Vein endothelial cell (primary cell): Measurements from ENCODE around the gene PSME3IP1. TPM values are rescaled to one million over a fixed set of nuclear protein-coding genes. Genes with fewer than 3 reads are reported as not detected.

ENCODE experiments used
- total RNA-seq: library from RNA; depleted of rRNA; stranded (reverse); fragments of >200 nt; gene quantifications from 2 replicates; pipeline ENCODE4 v1.2.3, GENCODE V29; 2012

PSME3IP1 gene, protein sequence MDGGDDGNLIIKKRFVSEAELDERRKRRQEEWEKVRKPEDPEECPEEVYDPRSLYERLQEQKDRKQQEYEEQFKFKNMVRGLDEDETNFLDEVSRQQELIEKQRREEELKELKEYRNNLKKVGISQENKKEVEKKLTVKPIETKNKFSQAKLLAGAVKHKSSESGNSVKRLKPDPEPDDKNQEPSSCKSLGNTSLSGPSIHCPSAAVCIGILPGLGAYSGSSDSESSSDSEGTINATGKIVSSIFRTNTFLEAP
- total RNA-seq, result 78.7 and 108 TPM in 2 replicates

DNA sequence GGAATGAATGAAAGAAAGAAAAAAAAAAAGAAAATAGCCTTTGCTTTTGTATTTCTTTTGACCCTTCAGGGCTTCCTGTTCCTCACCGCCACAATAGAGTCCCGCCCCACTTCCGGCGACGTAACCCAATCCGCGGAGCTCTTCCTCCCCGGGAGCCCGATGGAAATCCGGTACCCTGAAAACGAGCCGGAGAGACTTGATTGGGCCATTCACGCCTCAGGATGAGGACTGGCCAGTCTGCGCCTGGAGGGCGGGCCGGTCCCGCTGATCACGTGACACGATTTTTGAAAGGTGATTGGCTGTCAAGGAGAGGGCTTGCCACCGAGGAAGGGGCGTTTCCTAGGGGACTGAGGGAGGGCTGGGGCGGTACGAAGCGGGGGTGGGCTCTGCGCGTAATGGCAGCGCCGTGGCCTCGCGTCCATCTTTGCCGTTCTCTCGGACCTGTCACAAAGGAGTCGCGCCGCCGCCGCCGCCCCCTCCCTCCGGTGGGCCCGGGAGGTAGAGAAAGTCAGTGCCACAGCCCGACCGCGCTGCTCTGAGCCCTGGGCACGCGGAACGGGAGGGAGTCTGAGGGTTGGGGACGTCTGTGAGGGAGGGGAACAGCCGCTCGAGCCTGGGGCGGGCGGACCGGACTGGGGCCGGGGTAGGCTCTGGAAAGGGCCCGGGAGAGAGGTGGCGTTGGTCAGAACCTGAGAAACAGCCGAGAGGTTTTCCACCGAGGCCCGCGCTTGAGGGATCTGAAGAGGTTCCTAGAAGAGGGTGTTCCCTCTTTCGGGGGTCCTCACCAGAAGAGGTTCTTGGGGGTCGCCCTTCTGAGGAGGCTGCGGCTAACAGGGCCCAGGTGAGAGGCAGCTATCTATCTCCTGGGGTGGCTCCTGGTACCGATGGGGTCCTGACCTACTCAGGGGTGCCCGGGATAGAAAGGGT lies at the start of gene PSME3IP1, which contains the start of gene RSPRY1:
Gene PSME3IP1, minus strand, starts transcription at position 95 of the 927 bp plus-strand sequence. CDS start 12,185 bp downstream, outside the sequence.
Gene RSPRY1, plus strand, starts transcription at position 385 of the 927 bp plus-strand sequence. CDS start 18,330 bp downstream, outside the sequence.

Other genes with a start within 250 kb of the PSME3IP1 start
- gene CETP, start 224.1 kb downstream of the PSME3IP1 start, total RNA-seq, result 0.65 and 2.2 TPM in 2 replicates
- 10.5 and 18.0 TPM in 2 replicates for gene NLRC5, start 196.5 kb downstream of the PSME3IP1 start, total RNA-seq
- 76.4 and 85.8 TPM in 2 replicates for gene CPNE2, start 93.5 kb downstream of the PSME3IP1 start, total RNA-seq
- gene RSPRY1, start 290 bp upstream of the PSME3IP1 start, total RNA-seq, result 71.9 and 81.5 TPM in 2 replicates
- gene ARL2BP, start 59.2 kb upstream of the PSME3IP1 start, total RNA-seq, result 128 and 147 TPM in 2 replicates
- 8.4 and 10.1 TPM in 2 replicates for gene PLLP, start 98.6 kb upstream of the PSME3IP1 start, total RNA-seq
- not detected in 2 replicates for gene CCL22, start 172.7 kb upstream of the PSME3IP1 start, total RNA-seq
- gene CX3CL1, start 186.5 kb upstream of the PSME3IP1 start, total RNA-seq, result 7.2 and 15.4 TPM in 2 replicates
- not detected in 2 replicates for gene CCL17, start 218.7 kb upstream of the PSME3IP1 start, total RNA-seq